Keratinocyte (primary cell): ENCODE data around the gene TSPAN11. TPM values are rescaled to one million over a fixed set of nuclear protein-coding genes. Genes with fewer than 3 reads are reported as not detected.

Source experiments
- DNase-seq: peaks from one replicate; pipeline ENCODE4 v3.0.0-alpha.2; 2011; ENCODE audit warnings: low read depth, missing footprints, low spot score
- FAIRE-seq: peaks from 2 replicates; lab custom pipeline; 2011; peaks lifted over from hg19 to GRCh38; lab: Jason Lieb, UNC
- H2AFZ ChIP-seq: 2 replicates; pipeline ENCODE4 v1.6.0; 2012; ENCODE audit warnings: low read length, control low read depth, inconsistent platforms; ENCODE audit not compliant: control insufficient read depth
- H3K27ac ChIP-seq: 2 replicates; pipeline ENCODE4 v1.5.1; 2011; ENCODE audit warnings: low read length; ENCODE audit not compliant: control insufficient read depth, insufficient read depth
- H3K27me3 ChIP-seq: 3 replicates; pipeline ENCODE4 v1.6.0; 2011; ENCODE audit warnings: low read length; ENCODE audit not compliant: control insufficient read depth, insufficient read depth; ENCODE audit errors: extremely low read depth
- H3K36me3 ChIP-seq, 2 experiments: 2 replicates in 1 of 2; 3 replicates in 1 of 2; pipeline ENCODE4 v1.5.1; 2011; ENCODE audit warnings: low read length in 2 of 2, mild to moderate bottlenecking in 1 of 2; ENCODE audit not compliant: control insufficient read depth in 2 of 2, insufficient read depth in 2 of 2; ENCODE audit errors: extremely low read depth in 1 of 2
- H3K4me1 ChIP-seq: 3 replicates; pipeline ENCODE4 v1.5.1; 2011; ENCODE audit warnings: low read length; ENCODE audit not compliant: control insufficient read depth, insufficient read depth; ENCODE audit errors: extremely low read depth
- H3K4me2 ChIP-seq: 3 replicates; pipeline ENCODE4 v1.6.0; 2011; ENCODE audit warnings: low read depth, low read length; ENCODE audit not compliant: control insufficient read depth, insufficient read depth; ENCODE audit errors: extremely low read depth
- H3K4me3 ChIP-seq, 3 experiments: fragments of 200-600 bp in 1 of 3; sonication (generic) in 1 of 3; 2 replicates in 2 of 3; 3 replicates in 1 of 3; pipeline ENCODE4 v1.5.1; 2011 to 2016; ENCODE audit warnings: low read length in 3 of 3, mild to moderate bottlenecking in 3 of 3, control low read depth in 2 of 3, inconsistent platforms in 1 of 3, low read depth in 1 of 3, mixed read lengths in 1 of 3, mixed run types in 1 of 3, moderate library complexity in 1 of 3; ENCODE audit not compliant: control insufficient read depth in 2 of 3, insufficient read depth in 2 of 3; ENCODE audit errors: extremely low read depth in 1 of 3
- H3K79me2 ChIP-seq: 2 replicates; pipeline ENCODE4 v1.6.0; 2012; ENCODE audit warnings: low read length; ENCODE audit not compliant: control insufficient read depth, insufficient read depth
- H3K9ac ChIP-seq: 3 replicates; pipeline ENCODE4 v1.6.0; 2011; ENCODE audit warnings: low read length; ENCODE audit not compliant: control insufficient read depth, insufficient read depth; ENCODE audit errors: extremely low read depth
- H3K9me1 ChIP-seq: 3 replicates; pipeline ENCODE4 v1.6.0; 2011; ENCODE audit warnings: low read length; ENCODE audit not compliant: control insufficient read depth, insufficient read depth; ENCODE audit errors: extremely low read depth
- H3K9me3 ChIP-seq: 2 replicates; pipeline ENCODE4 v1.5.1; 2012; ENCODE audit warnings: low read depth, low read length; ENCODE audit not compliant: control insufficient read depth
- H4K20me1 ChIP-seq: 3 replicates; pipeline ENCODE4 v1.6.0; 2011; ENCODE audit warnings: low read length; ENCODE audit not compliant: control insufficient read depth, insufficient read depth; ENCODE audit errors: extremely low read depth
- CTCF ChIP-seq, 3 experiments: IDR thresholded peaks in 1 of 3; conservative IDR thresholded peaks in 1 of 3; optimal IDR thresholded peaks in 1 of 3; 2 replicates in 2 of 3; 3 replicates in 1 of 3; pipeline versions ENCODE3 to v1.5.1; 2011; ENCODE audit warnings: low read length in 3 of 3, mild to moderate bottlenecking in 3 of 3, moderate library complexity in 2 of 3, control low read depth in 1 of 3, inconsistent platforms in 1 of 3; ENCODE audit not compliant: insufficient read depth in 2 of 3; ENCODE audit errors: extremely low read depth in 1 of 3
- EZH2 ChIP-seq: IDR thresholded peaks from one replicate; pipeline ENCODE4 v1.6.1; 2012; ENCODE audit warnings: inconsistent platforms, mild to moderate bottlenecking, low read length, moderate library complexity
- dilution Hi-C: fragments of 300-500 bp; cut with MboI; formaldehyde crosslinking; loops from one replicate; pipeline ENCODE4 v1.7.0; 2020; ENCODE audit warnings: low sequenced_read_pairs; ENCODE audit not compliant: extremely low pct_ligation_motif_present
- polyA plus RNA-seq, 5 experiments: library from polyadenylated mRNA; depleted of rRNA in 3 of 5; stranded (reverse) in 3 of 5; stranded (forward) in 1 of 5; unstranded in 1 of 5; fragments of >200 nt; gene quantifications; 1 replicate in 1 of 5; 2 replicates in 3 of 5; 3 replicates in 1 of 5; pipeline versions ENCODE4 v1.2.1 to v1.2.3, GENCODE V29; 2011 to 2012; ENCODE audit warnings: missing spikeins in 2 of 5, low read depth in 1 of 5, low replicate concordance in 1 of 5

TSPAN11 gene
- polyA plus RNA-seq, 1 donor (not counting 4 experiments of a cell fraction or from before 2014, with no cell fraction given), result not detected

GRCh38 chr12:30969006-30969405, 42.5 kb downstream of the TSPAN11 start:
- Histone ChIP-seq H2AFZ (no peak overlapping the region), H3K27ac (no peak overlapping the region), H3K4me1 (no peaks in the 10 kb centered on the region), H3K27me3 (peaks cover 25% of the 10 kb centered on the region), H3K9me3 (no peaks in the 10 kb centered on the region), H3K36me3 (no peaks in the 10 kb centered on the region), H4K20me1 (no peaks in the 10 kb centered on the region), H3K79me2 (no peaks in the 10 kb centered on the region), H3K4me3 (no peak overlapping the region), H3K9ac (no peak overlapping the region), H3K9me1 (no peaks in the 10 kb centered on the region), H3K4me2 (no peak overlapping the region)
- DNase-seq (no peak), FAIRE-seq (no peak)
- dilution Hi-C loops, result no loop called here
- TF ChIP-seq CTCF (optimal IDR thresholded peaks at IDR 0.05 in 1 of 3, IDR thresholded peaks at IDR 0.05 in 1 of 3, conservative IDR thresholded peaks at IDR 0.05 in 1 of 3; ENCODE audit: extremely low read depth in 1 of 3, insufficient read depth in 2 of 3, low read length in 3 of 3), result no peak
- no peak for TF ChIP-seq EZH2

GRCh38 chr12:30969606-30970395, 43.3 kb downstream of the TSPAN11 start:
- dilution Hi-C loops, result no loop called here
- no peaks in the 10 kb centered on the region for H3K9me1 ChIP-seq
- H3K9me3 ChIP-seq, result no peaks in the 10 kb centered on the region
- H3K9ac ChIP-seq, result no peak overlapping the region
- FAIRE-seq, result no peak
- H3K27ac ChIP-seq, result no peak overlapping the region
- H4K20me1 ChIP-seq, result no peaks in the 10 kb centered on the region
- no peaks in the 10 kb centered on the region for H3K36me3 ChIP-seq
- H3K79me2 ChIP-seq, result no peaks in the 10 kb centered on the region
- peaks cover 33% of the 10 kb centered on the region for H3K27me3 ChIP-seq
- TF ChIP-seq EZH2 (no peak), CTCF (optimal IDR thresholded peaks at IDR 0.05 in 1 of 3, IDR thresholded peaks at IDR 0.05 in 1 of 3, conservative IDR thresholded peaks at IDR 0.05 in 1 of 3; ENCODE audit: extremely low read depth in 1 of 3, insufficient read depth in 2 of 3, low read length in 3 of 3) (no peak)
- no peak overlapping the region for H2AFZ ChIP-seq
- no peaks in the 10 kb centered on the region for H3K4me1 ChIP-seq
- no peak overlapping the region for H3K4me3 ChIP-seq
- DNase-seq, result no peak
- no peak overlapping the region for H3K4me2 ChIP-seq
